GM21825 (cell line): ENCODE measurements around the gene P2RY2.
"Not testable (repeated sequence)": the region's sequence is repeated elsewhere in the genome, so short reads cannot be mapped to it uniquely, and the experiment has no call there.

Experiments
- ATAC-seq: cut with Tn5 transposase; IDR thresholded peaks from one replicate; pipeline ENCODE4 v1.9.1; 2021; ENCODE audit warnings: mild to moderate bottlenecking, moderate library complexity; ENCODE audit not compliant: unreplicated experiment

Gene P2RY2

GRCh38 chr11:73187854-73188253 is 30.2 kb upstream of the P2RY2 start:
- no peak for ATAC-seq

- no peak for ATAC-seq
Measured at GRCh38 chr11:73188301-73188700, 29.8 kb upstream of the P2RY2 start.

- ATAC-seq = no peak
Measured at GRCh38 chr11:73189315-73189714, 28.8 kb upstream of the P2RY2 start.

- ATAC-seq = no peak
Measured at GRCh38 chr11:73189723-73190556, 28.1 kb upstream of the P2RY2 start.

GRCh38 chr11:73190557-73190885 is 27.6 kb upstream of the P2RY2 start:
- no peak for ATAC-seq

GRCh38 chr11:73191151-73191550 is 26.9 kb upstream of the P2RY2 start:
- ATAC-seq = no peak

GRCh38 chr11:73192272-73192671 is 25.8 kb upstream of the P2RY2 start:
- ATAC-seq = no peak

GRCh38 chr11:73193251-73194033 is 24.6 kb upstream of the P2RY2 start:
- no peak for ATAC-seq

GRCh38 chr11:73194034-73194507 is 24.0 kb upstream of the P2RY2 start:
- ATAC-seq = no peak

- no peak for ATAC-seq
Measured at GRCh38 chr11:73194593-73194992, 23.5 kb upstream of the P2RY2 start.

- ATAC-seq = no peak
Measured at GRCh38 chr11:73195191-73196007, 22.7 kb upstream of the P2RY2 start.

- ATAC-seq = no peak
Measured at GRCh38 chr11:73196576-73196975, 21.5 kb upstream of the P2RY2 start.

GRCh38 chr11:73197348-73197747 is 20.7 kb upstream of the P2RY2 start:
- no peak for ATAC-seq

- ATAC-seq = not testable (repeated sequence)
Measured at GRCh38 chr11:73197787-73198186, 20.3 kb upstream of the P2RY2 start.

GRCh38 chr11:73198677-73199076 is 19.4 kb upstream of the P2RY2 start:
- no peak for ATAC-seq

- no peak for ATAC-seq
Measured at GRCh38 chr11:73199446-73199845, 18.6 kb upstream of the P2RY2 start.

- no peak for ATAC-seq
Measured at GRCh38 chr11:73200256-73200655, 17.8 kb upstream of the P2RY2 start.

- ATAC-seq = no peak
Measured at GRCh38 chr11:73201249-73201648, 16.8 kb upstream of the P2RY2 start.

GRCh38 chr11:73201888-73202780 is 15.9 kb upstream of the P2RY2 start:
- no peak for ATAC-seq

- no peak for ATAC-seq
Measured at GRCh38 chr11:73203322-73203721, 14.8 kb upstream of the P2RY2 start.
